Adrenal gland (tissue), 12 donors: Measurements from ENCODE around the gene CAPN5. TPM values are rescaled to one million over a fixed set of nuclear protein-coding genes. Genes with fewer than 3 reads are reported as not detected.

Experiments used
- DNase-seq, 7 donors: peaks; one replicate each; pipeline ENCODE4 v3.0.0-alpha.2; 2019 to 2020
- H3K27ac ChIP-seq, 5 donors: fragments of 200-600 bp; sonication (generic) in 4 of 5; 1 replicate in 3 of 5; 2 replicates in 2 of 5; pipeline versions ENCODE4 v1.5.1 to v1.8.0; 2016 to 2020; ENCODE audit warnings: mild to moderate bottlenecking in 1 of 5
- H3K27me3 ChIP-seq: fragments of 200-600 bp; 2 replicates; pipeline ENCODE4 v1.8.0; 2021
- H3K36me3 ChIP-seq, 2 donors: fragments of 200-600 bp; replicated peaks in 1 of 2; 1 replicate in 1 of 2; 2 replicates in 1 of 2; pipeline versions ENCODE4 v1.5.1 to v1.8.0; 2018 to 2022
- H3K4me1 ChIP-seq, 2 donors: fragments of 200-600 bp; replicated peaks in 1 of 2; 1 replicate in 1 of 2; 2 replicates in 1 of 2; pipeline versions ENCODE4 v1.5.1 to v1.8.0; 2018 to 2021
- H3K4me3 ChIP-seq, 4 donors: fragments of 200-600 bp; sonication (generic) in 3 of 4; one replicate each; pipeline ENCODE4 v1.5.1; 2016 to 2018
- H3K9me3 ChIP-seq, 3 donors: fragments of 200-600 bp; sonication (generic) in 1 of 3; replicated peaks in 1 of 3; 1 replicate in 2 of 3; 2 replicates in 1 of 3; pipeline versions ENCODE4 v1.5.1 to v1.8.0; 2016 to 2021
- POLR2A ChIP-seq, 2 donors: fragments of 450-650 bp; IDR thresholded peaks; one replicate each; pipeline ENCODE4 v1.6.1; 2017; ENCODE audit warnings: antibody characterized with exemption in 2 of 2, mild to moderate bottlenecking in 2 of 2, moderate library complexity in 1 of 2
- WGBS, 4 donors: extraction: QIAGEN DNeasy Blood & Tissue Kit in 2 of 4; methylation state at CpG; one replicate each; pipeline versions ENCODE4 v1.1.5 to v1.1.7; 2013 to 2017; 5-methylcytosine and 5-hydroxymethylcytosine counted together
- intact Hi-C, 2 donors: fragments of 100-400 bp; cut with DNase I; formaldehyde crosslinking; loops; one replicate each; pipeline versions ENCODE4 v1.14.1 to v1.15.0; 2022 to 2023
- polyA plus RNA-seq, 3 donors: library from polyadenylated mRNA; stranded (reverse); fragments of 200-250 nt in 2 of 3; fragments of 350-450 nt in 1 of 3; fragmentation: Illumina TruSeq in 1 of 3; extraction: RNeasy Lipid Tissue Mini Kit (QIAGEN cat#74804) in 1 of 3; gene quantifications; one replicate each; pipeline ENCODE4 v1.2.3, GENCODE V29; 2013 to 2014
- total RNA-seq, 9 donors: library from RNA; depleted of rRNA in 4 of 9; stranded (reverse); fragments of >200 nt in 4 of 9; fragments of 120-200 nt in 1 of 9; fragmentation: NEBNext Ultra II Directional in 1 of 9; extraction: Animal tissue kit (Norgen Biotek cat#: 25700) in 1 of 9; gene quantifications; one replicate each; pipeline versions ENCODE4 v1.1.0 to v1.2.4, GENCODE V29; 2013 to 2023
- TF ChIP-seq, protein P1 (sequence below), 6 experiments: fragments of 450-650 bp in 4 of 6; fragments of 200-600 bp in 2 of 6; sonication (generic) in 1 of 6; IDR thresholded peaks; 1 replicate in 5 of 6; 2 replicates in 1 of 6; pipeline versions ENCODE4 v1.5.1 to v1.8.0; 2016 to 2021; ENCODE audit warnings: antibody characterized with exemption in 6 of 6, mild to moderate bottlenecking in 2 of 6, moderate library complexity in 1 of 6
- donor health status: healthy with polysubstance abuse.
- donor health status: Bipolar disorder and iron deficiency.
- donor health status: DM: yes; HTN: yes; CAD: no.
- donor health status: DM: no; HTN: no; CAD: no.
- donor health status: DM: no; HTN: no; CAD: no.
- donor health status: DM: yes; HTN: yes; CAD: no.

The CAPN5 gene
- total and polyA plus RNA-seq, 12 donors = 5.6 to 29.6 (median 18.4) TPM

DNA sequence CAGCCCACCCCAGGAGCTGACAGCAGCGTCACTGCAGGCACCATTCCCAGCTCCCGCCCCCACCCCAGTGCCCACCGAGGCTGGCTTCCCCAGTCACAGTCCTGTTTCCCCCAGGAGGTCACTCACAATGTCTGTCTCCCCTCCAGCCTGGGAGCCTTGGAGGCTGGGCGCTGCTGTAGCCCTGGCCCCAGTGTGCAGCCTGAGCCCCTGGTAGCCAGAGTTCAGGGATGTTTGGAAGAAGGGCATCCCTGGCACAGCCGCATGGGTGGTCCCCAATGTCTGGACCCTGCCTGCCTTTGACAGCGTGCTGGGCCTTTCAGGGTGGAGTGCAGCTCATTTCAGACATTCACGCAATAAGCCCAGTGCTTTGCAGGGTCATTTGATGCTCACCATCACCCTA lies 4.3 kb downstream of the CAPN5 start:
- H3K9me3 ChIP-seq = no peaks in the 10 kb centered on the region
- peak overlapping the region in 2 of 5 donors; percentile 93 to 98 for H3K27ac ChIP-seq
- no peak for TF ChIP-seq POLR2A (IDR thresholded peaks at IDR 0.05)
- TF ChIP-seq, protein P1, sequence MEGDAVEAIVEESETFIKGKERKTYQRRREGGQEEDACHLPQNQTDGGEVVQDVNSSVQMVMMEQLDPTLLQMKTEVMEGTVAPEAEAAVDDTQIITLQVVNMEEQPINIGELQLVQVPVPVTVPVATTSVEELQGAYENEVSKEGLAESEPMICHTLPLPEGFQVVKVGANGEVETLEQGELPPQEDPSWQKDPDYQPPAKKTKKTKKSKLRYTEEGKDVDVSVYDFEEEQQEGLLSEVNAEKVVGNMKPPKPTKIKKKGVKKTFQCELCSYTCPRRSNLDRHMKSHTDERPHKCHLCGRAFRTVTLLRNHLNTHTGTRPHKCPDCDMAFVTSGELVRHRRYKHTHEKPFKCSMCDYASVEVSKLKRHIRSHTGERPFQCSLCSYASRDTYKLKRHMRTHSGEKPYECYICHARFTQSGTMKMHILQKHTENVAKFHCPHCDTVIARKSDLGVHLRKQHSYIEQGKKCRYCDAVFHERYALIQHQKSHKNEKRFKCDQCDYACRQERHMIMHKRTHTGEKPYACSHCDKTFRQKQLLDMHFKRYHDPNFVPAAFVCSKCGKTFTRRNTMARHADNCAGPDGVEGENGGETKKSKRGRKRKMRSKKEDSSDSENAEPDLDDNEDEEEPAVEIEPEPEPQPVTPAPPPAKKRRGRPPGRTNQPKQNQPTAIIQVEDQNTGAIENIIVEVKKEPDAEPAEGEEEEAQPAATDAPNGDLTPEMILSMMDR (IDR thresholded peaks at IDR 0.05) = no peak
- H3K36me3 ChIP-seq = no peaks in the 10 kb centered on the region
- DNase-seq = peak in 4 of 7 donors; percentile 8 to 41 (median 12)
- peaks cover 29 to 51% of the 10 kb centered on the region in 2 donors for H3K4me1 ChIP-seq
- intact Hi-C loops = no loop called here
- H3K27me3 ChIP-seq = no peaks in the 10 kb centered on the region
- no peak overlapping the region for H3K4me3 ChIP-seq
- WGBS, 4 donors = 77 to 100% (median 86%) methylated on average over 2 to 7 of the region's 7 CpGs

DNA sequence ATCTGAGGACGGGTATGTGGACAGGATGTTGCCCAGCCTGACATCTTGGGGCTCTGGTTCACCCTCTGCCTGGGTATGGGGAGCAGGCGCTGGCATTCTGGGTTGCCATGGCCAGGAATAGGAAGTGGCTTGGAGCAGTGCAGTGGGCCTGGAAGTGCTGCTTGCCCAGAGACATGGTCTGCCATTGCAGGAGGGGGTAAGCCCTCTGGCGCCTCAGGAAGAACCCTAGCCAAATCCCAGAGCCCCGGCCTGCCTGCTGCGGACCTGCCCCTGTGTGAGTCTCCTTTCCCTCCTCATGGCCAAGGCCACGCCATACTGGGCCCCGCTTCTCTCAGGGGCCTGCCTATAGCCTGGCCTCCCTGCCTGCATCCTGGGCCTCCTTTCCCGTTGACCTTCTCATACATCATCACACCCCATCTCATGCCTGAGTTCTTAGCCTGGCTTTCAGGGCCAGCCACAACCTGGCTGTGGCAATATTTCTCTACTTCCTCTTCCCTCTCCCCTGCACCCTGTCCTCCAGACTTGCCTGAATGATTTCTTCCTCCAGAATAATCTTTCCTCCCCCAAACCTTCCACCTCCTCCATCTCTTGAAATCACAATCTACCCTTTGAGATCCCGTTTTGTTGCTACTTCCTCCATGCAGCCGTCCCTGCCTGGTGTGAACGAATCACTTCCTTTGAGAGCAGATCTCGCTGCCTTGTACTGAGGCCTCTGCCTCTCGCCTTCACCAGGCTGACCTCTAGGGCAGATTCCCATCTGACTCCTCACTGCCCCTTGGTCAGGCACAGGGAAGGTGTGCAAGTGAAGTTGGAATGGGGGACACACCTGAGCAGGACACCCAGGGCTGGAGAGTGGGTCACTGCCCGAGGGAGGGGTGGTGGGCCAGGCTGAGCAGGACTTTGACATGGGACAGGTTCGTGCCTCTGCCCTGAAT lies 5.2 kb downstream of the CAPN5 start:
- TF ChIP-seq, protein P1 (IDR thresholded peaks at IDR 0.05) = no peak
- TF ChIP-seq POLR2A (IDR thresholded peaks at IDR 0.05) = no peak
- 54 to 60% (median 57%) methylated on average over 14 to 15 of the region's 15 CpGs for WGBS, 4 donors
- Histone ChIP-seq H3K27me3 (no peaks in the 10 kb centered on the region), H3K27ac (peak overlapping the region in 4 of 5 donors; percentile 87 to 98 (median 94)), H3K4me3 (no peak overlapping the region), H3K9me3 (no peaks in the 10 kb centered on the region), H3K4me1 (peaks cover 29 to 51% of the 10 kb centered on the region in 2 donors), H3K36me3 (no peaks in the 10 kb centered on the region)
- peak in 4 of 7 donors; percentile 20 to 53 (median 34) for DNase-seq
- intact Hi-C loops = no loop called here

DNA sequence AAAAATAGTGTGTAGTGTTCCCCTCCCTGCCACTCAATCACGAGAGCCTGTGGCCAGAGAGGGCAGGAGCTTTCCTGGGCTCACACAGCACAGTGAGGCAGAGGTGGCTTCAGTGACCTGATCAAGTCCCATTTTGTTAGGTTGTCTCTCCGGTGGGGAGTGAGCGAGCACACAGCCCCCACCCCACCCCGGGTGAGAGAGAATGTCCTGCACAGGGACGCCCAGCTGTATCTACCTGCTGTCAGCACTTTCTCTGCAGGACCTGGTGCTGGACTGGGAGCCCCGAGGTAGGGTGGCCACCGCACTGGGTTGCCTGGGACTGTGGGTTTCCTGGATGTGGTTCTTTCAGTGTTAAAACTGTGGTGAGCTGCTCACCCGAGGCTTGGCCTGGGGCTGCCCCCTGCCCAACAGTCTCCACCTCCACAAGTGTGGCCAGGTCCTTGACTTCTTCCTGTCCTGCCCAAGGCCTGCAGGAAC lies 6.1 kb downstream of the CAPN5 start:
- TF ChIP-seq, protein P1 (IDR thresholded peaks at IDR 0.05) = no peak
- Histone ChIP-seq H3K36me3 (no peaks in the 10 kb centered on the region), H3K27me3 (no peaks in the 10 kb centered on the region), H3K27ac (peak overlapping the region; percentile 87 to 98 (median 93)), H3K4me3 (no peak overlapping the region), H3K9me3 (no peaks in the 10 kb centered on the region), H3K4me1 (peaks cover 29 to 49% of the 10 kb centered on the region in 2 donors)
- DNase-seq = peak in 2 of 7 donors; percentile 19
- intact Hi-C loops = no loop called here
- 0 to 46% (median 41%) methylated on average over 1 to 8 of the region's 8 CpGs; no CpG with 5 or more reads in 1 of the 4 donors for WGBS, 4 donors

DNA sequence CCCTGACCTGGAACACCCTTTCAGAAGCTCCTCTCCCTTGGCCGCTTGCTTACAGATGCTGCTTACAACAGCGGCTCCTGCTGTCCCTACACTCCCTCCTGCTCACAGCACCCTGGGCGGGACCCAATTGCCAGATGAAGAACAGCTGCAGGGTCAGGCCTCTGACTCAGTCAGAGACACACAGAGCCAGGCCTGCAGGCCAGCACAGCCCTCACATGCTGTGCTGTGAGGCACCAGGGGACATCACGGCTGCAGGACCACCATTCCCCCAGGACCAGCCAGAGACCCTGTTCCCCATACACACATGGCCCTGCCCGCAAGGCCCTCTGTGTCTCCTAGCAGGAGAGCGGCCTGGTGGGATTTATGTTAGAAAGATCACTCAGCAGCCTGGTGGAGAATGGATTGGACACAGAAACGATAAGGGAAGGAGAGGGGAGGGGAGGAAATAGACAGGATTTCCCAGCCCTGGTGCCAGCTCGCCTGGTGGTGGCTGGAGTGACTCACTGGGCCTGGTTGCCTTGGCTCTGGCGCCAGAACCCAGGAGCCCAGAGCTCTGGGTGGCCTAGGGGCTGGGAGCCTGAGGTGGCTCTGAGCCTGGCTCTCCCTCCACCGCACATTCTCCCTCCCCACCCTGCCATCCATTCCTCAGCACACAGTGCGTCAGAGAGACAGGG lies 6.7 kb downstream of the CAPN5 start:
- WGBS, 4 donors = 19 to 24% (median 20%) methylated on average over 6 to 11 of the region's 11 CpGs

More for the DNA sequence above, 6.7 kb downstream of the CAPN5 start:
- Histone ChIP-seq H3K9me3 (no peaks in the 10 kb centered on the region), H3K27me3 (no peaks in the 10 kb centered on the region), H3K4me3 (no peak overlapping the region), H3K36me3 (no peaks in the 10 kb centered on the region), H3K27ac (peak overlapping the region; percentile 87 to 98 (median 93)), H3K4me1 (peaks cover 29 to 45% of the 10 kb centered on the region in 2 donors)
- peak; percentile 89 to 98 (median 96) for DNase-seq
- intact Hi-C loops = no loop called here
- TF ChIP-seq, protein P1 (IDR thresholded peaks at IDR 0.05) = peak; percentile 35 to 70 (median 52)
- peak; percentile 27 to 87 for TF ChIP-seq POLR2A (IDR thresholded peaks at IDR 0.05)
